T-helper 1 cell treated with Interleukin-12 subunit alpha and Interleukin-12 subunit beta and Interleukin-4 antibody, amounts not matched to agents 30 μg/mL and 1 μg/mL, for 36 hours (primary cell): ENCODE measurements around the gene MACROH2A1.

Experiments
- H3K27ac Mint-ChIP-seq: one replicate; pipeline ENCODE4 v1.8.0; 2021; ENCODE audit warnings: mild to moderate bottlenecking, mixed read lengths
- H3K27me3 Mint-ChIP-seq: one replicate; pipeline ENCODE4 v1.8.0; 2021; ENCODE audit warnings: low read depth, mixed read lengths
- H3K36me3 Mint-ChIP-seq: one replicate; pipeline ENCODE4 v1.8.0; 2021; ENCODE audit warnings: low read depth, mixed read lengths
- H3K4me1 Mint-ChIP-seq: one replicate; pipeline ENCODE4 v1.8.0; 2021; ENCODE audit warnings: low read depth, mixed read lengths
- H3K4me3 Mint-ChIP-seq: one replicate; pipeline ENCODE4 v1.8.0; 2021; ENCODE audit warnings: mild to moderate bottlenecking, moderate library complexity, mixed read lengths
- H3K9me3 Mint-ChIP-seq: one replicate; pipeline ENCODE4 v1.8.0; 2021; ENCODE audit warnings: mixed read lengths

Gene MACROH2A1

GRCh38 chr5:135382981-135383380 is 16.1 kb downstream of the MACROH2A1 start:
- Mint-ChIP-seq H3K4me1 (peaks cover 64% of the 10 kb centered on the region), H3K4me3 (no peak overlapping the region), H3K27me3 (no peaks in the 10 kb centered on the region), H3K36me3 (peaks cover 72% of the 10 kb centered on the region), H3K9me3 (no peaks in the 10 kb centered on the region), H3K27ac (no peak overlapping the region)

GRCh38 chr5:135382106-135382790 is 16.8 kb downstream of the MACROH2A1 start:
- Mint-ChIP-seq H3K27ac (no peak overlapping the region), H3K9me3 (no peaks in the 10 kb centered on the region), H3K36me3 (peaks cover 68% of the 10 kb centered on the region), H3K4me3 (no peak overlapping the region), H3K27me3 (no peaks in the 10 kb centered on the region), H3K4me1 (peaks cover 64% of the 10 kb centered on the region)

DNA sequence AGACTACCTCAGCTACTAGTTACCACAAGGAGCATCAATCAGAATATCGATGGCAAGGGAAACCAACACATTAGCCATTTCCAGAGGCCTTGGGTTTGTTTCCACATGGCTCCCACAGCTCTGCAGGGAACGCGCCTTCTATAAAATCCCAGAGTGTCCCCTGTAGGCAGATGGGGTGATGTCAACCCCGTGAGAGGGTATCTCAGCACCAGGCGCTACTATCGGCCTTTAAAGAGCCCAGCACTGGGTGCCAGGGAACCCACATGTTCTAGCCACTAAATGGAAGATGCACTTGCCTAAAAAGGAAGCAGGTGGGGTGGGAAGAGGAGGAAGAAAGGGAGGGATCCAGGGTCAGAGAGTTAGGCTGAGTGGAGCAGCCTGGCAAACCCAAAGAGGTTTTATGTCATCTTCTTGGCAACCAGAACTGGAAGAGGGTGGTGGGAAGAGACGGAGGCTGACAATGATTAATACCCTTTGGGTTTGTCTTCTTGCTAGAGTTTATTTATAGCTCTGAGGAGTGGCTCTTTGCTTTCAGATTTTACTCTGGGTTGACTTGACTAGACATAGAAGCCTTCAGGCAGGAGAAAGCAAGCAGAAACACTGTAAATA is 19.9 kb downstream of the MACROH2A1 start:
- no peaks in the 10 kb centered on the region for H3K9me3 Mint-ChIP-seq
- no peak overlapping the region for H3K4me3 Mint-ChIP-seq
- H3K36me3 Mint-ChIP-seq: peaks cover 62% of the 10 kb centered on the region
- H3K4me1 Mint-ChIP-seq: peaks cover 70% of the 10 kb centered on the region
- no peak overlapping the region for H3K27ac Mint-ChIP-seq
- H3K27me3 Mint-ChIP-seq: no peaks in the 10 kb centered on the region

DNA sequence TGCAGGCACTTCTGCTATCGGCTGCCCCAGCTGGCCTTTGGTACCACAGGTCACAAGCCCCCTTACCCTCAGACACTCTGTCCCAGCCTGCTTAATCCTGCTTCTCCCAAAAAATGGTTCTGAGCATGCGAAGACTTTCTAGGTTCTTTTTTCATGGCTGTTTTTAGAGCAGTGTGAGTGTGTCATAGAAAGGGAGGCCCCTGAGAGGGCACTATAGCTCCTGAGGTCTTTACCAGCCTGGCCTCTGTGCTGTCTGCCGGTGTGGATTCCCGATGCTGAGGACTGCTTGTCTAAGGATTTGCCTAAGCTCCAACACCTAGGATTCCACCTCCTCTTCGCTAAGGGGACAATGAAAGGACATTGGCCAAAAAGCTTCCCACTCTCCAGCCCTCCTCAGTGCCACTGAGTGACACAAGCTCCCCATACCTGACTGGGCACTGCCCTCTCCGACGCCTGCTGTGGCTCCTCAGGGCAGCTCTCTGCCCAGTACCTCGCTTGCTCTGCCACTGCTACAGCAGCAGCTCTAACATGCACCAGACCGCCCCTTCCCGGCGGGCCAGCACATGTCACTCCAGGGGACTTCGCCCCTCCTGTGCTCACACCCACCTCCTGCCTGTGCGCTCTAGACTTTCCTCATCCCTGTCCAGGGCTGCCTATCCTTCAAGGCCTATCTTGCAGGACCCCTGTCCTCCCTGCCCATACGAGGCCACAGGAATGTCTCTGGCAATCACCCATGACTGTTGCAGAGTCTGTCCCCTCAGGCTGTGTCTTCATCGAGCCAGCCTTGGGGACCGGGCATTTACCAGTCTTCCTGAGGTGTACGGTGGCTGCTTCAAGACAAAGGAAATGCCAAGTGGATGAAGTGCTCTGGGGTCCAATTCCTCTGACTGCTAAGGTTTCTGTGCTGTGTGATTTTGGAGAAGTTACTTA is 21.0 kb downstream of the MACROH2A1 start:
- peaks cover 75% of the 10 kb centered on the region for H3K4me1 Mint-ChIP-seq
- H3K27me3 Mint-ChIP-seq: no peaks in the 10 kb centered on the region
- no peaks in the 10 kb centered on the region for H3K9me3 Mint-ChIP-seq
- peak overlapping the region; percentile 56 for H3K27ac Mint-ChIP-seq
- peaks cover 55% of the 10 kb centered on the region for H3K36me3 Mint-ChIP-seq
- H3K4me3 Mint-ChIP-seq: peak overlapping the region; percentile 32

GRCh38 chr5:135376961-135377624 is 21.9 kb downstream of the MACROH2A1 start:
- no peaks in the 10 kb centered on the region for H3K27me3 Mint-ChIP-seq
- peaks cover 50% of the 10 kb centered on the region for H3K36me3 Mint-ChIP-seq
- peaks cover 78% of the 10 kb centered on the region for H3K4me1 Mint-ChIP-seq
- H3K9me3 Mint-ChIP-seq: no peaks in the 10 kb centered on the region
- H3K27ac Mint-ChIP-seq: peak overlapping the region; percentile 37
- peak overlapping the region; percentile 1 for H3K4me3 Mint-ChIP-seq

DNA sequence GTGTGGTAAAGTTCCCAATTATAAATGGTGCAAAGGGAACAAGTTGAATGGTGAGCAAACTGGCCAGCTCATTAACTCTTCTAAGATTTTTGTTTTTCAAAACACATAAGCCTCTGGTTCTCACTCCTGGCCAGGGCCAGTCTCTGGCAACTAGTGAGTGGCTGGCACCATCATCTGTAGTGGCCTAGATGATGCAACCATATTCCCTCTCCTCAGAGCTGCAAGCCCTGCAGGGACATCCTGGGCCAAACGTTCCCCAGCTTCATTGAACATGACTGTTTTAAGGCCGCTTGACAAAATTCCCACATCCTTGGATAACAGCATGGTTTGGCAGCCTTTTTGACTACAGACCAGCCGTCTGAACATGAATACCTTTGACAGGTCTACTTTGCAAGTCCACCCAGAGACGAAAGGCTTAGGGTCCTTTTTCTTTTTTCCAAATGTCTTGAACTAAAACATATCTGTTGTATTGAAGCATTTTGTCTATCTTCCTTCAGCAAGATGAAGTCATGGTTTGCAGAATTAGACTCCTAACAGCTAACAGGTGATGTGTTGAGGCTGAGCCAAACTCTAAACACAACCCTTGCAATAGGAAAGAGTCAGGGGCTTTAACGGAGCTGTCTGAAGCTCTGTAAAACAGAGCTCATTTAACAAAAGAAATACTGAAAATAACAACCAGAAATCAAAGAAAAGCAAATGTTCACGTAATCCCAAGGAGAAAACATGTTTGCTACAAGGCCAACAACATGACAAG is 23.8 kb downstream of the MACROH2A1 start:
- no peak overlapping the region for H3K27ac Mint-ChIP-seq
- no peaks in the 10 kb centered on the region for H3K27me3 Mint-ChIP-seq
- no peak overlapping the region for H3K4me3 Mint-ChIP-seq
- peaks cover 44% of the 10 kb centered on the region for H3K36me3 Mint-ChIP-seq
- no peaks in the 10 kb centered on the region for H3K9me3 Mint-ChIP-seq
- peaks cover 84% of the 10 kb centered on the region for H3K4me1 Mint-ChIP-seq

DNA sequence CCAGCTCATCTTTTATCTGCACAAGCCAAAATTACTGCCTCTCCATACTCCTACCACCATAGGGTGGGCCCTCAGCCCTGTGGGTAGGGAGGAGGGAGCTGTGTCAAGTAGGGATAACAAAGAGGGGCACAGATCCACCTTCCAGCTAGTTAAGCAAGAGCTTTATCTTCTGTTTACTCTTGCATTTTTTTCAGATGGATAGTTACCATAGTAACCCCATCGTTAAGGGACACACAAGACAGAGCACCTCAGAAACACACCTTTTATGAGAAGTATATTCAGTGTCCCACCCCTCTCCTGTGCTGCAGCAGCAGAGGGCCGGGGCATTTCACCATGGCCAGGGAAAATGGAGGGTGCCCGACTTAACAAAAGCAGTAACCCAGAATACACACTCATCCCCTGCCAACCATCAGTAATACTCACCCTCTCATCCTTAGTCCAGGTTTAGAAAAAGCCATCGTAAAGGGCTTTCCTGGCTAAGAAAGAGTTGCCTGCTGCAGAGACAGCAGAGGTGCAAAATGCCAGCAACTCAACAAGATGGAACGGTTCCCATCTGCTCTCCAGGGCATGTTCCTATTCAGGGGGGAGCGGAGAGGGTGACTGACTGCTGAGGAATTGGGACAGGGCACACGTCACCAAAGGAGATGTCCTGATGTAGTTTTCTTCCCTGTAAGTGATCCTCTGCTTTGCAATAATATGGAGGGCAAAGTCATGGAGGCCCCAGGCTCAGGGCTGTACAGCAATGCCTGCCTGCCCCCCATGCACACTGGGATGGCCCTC is 25.1 kb downstream of the MACROH2A1 start:
- Mint-ChIP-seq H3K4me3 (peak overlapping the region; percentile 8), H3K9me3 (no peaks in the 10 kb centered on the region), H3K4me1 (peaks cover 74% of the 10 kb centered on the region), H3K27ac (peak overlapping the region; percentile 68), H3K27me3 (no peaks in the 10 kb centered on the region), H3K36me3 (peaks cover 44% of the 10 kb centered on the region)

DNA sequence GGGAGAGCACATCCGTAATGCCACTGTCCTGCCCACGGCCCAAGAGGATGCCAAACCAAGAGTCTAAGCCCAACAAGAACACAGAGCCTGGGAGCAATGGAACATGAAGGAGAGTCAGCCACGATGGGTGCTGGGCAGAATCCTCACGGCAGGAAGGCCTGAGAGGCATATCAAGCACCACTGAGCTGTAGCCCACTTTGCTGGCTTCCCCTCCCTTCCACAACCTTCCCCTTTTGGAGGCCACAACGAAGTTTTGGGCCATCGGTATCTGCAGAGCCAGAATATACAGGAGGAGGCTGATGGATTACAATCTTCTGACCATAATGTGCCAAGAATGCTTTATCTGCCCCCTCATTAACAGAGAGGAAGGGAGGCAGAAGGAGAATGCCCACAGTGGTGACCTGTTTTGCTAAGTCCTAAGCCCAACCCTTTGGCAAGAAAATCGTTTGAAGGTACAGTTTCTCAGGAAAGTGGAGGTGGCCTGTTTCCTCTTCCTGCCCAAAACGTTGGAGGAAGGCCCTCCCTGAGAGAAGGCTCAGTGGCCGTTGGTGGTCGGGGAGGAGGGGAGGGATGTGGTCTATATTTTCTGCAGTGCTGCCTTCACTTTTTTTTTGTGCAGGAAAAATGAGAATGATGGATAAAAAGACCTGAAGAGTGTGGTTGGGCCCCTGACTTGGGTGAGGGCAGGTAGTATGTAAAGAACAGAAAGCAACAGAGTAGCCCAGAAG is 26.2 kb downstream of the MACROH2A1 start:
- H3K4me1 Mint-ChIP-seq: peaks cover 63% of the 10 kb centered on the region

GRCh38 chr5:135371622-135372232 is 27.3 kb downstream of the MACROH2A1 start:
- Mint-ChIP-seq H3K36me3 (peaks cover 40% of the 10 kb centered on the region), H3K4me1 (peaks cover 52% of the 10 kb centered on the region), H3K27me3 (no peaks in the 10 kb centered on the region), H3K9me3 (no peaks in the 10 kb centered on the region), H3K27ac (no peak overlapping the region), H3K4me3 (no peak overlapping the region)

More for the DNA sequence above, 26.2 kb downstream of the MACROH2A1 start:
- H3K27ac Mint-ChIP-seq: peak overlapping the region; percentile 79
- no peaks in the 10 kb centered on the region for H3K9me3 Mint-ChIP-seq
- peak overlapping the region; percentile 37 for H3K4me3 Mint-ChIP-seq
- peaks cover 40% of the 10 kb centered on the region for H3K36me3 Mint-ChIP-seq
- no peaks in the 10 kb centered on the region for H3K27me3 Mint-ChIP-seq

- Mint-ChIP-seq H3K9me3 (no peaks in the 10 kb centered on the region), H3K4me3 (no peak overlapping the region), H3K27me3 (no peaks in the 10 kb centered on the region), H3K27ac (peak overlapping the region; percentile 36), H3K36me3 (peaks cover 39% of the 10 kb centered on the region), H3K4me1 (peaks cover 39% of the 10 kb centered on the region)
Observed at GRCh38 chr5:135369952-135370351, 29.1 kb downstream of the MACROH2A1 start.

DNA sequence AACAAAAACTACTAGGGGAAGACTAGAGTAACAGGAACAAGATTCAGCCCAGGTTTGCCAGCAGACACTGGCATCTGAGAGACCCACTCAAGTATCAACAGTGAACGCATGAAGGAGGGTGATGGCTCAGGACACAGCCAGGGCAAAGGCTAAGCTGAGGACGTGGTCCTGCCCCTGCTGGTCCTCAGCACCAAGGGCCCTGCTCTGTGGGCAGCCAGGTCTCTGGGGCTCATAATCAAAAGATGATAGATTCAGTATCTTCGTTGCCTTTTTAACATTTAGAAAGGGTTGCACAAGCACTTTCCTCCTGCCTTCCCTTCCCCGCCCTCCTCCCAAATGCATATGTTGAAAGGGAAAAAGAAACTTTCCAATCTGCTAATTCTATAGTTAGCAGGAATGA is 31.5 kb downstream of the MACROH2A1 start:
- no peak overlapping the region for H3K27ac Mint-ChIP-seq
- peaks cover 47% of the 10 kb centered on the region for H3K36me3 Mint-ChIP-seq
- no peaks in the 10 kb centered on the region for H3K27me3 Mint-ChIP-seq
- H3K4me1 Mint-ChIP-seq: peaks cover 20% of the 10 kb centered on the region
- H3K9me3 Mint-ChIP-seq: no peaks in the 10 kb centered on the region
- H3K4me3 Mint-ChIP-seq: no peak overlapping the region

GRCh38 chr5:135367076-135367475 is 32.0 kb downstream of the MACROH2A1 start:
- Mint-ChIP-seq H3K4me3 (no peak overlapping the region), H3K27ac (no peak overlapping the region), H3K36me3 (peaks cover 42% of the 10 kb centered on the region), H3K27me3 (no peaks in the 10 kb centered on the region), H3K9me3 (no peaks in the 10 kb centered on the region), H3K4me1 (peaks cover 15% of the 10 kb centered on the region)
